PC-3 (cell line): Measurements from ENCODE around the gene RAET1E. TPM values are rescaled to one million over a fixed set of nuclear protein-coding genes. Genes with fewer than 3 reads are reported as not detected.
"Not testable (repeated sequence)": the region's sequence is repeated elsewhere in the genome, so short reads cannot be mapped to it uniquely, and the experiment has no call there.

ENCODE experiments used
- ATAC-seq: fragments of 200-7000 bp; cut with Tn5 transposase; 2 replicates; pipeline ENCODE4 v1.9.1; 2020; ENCODE audit warnings: mild to moderate bottlenecking, moderate library complexity
- BruUV-seq: library from RNA; stranded (reverse); fragments of 400-500 nt; replicated peaks from 2 replicates; lab custom pipeline; 2021; lab: Mats Ljungman, UMichigan
- CTCF ChIA-PET: fragments of 300-600 bp; sonication (Branson Sonifier 250); formaldehyde crosslinking; loops from one replicate; lab custom pipeline; 2022; ENCODE audit warnings: antibody characterized with exemption; lab: Charles Lee
- POLR2A ChIA-PET: fragments of 300-600 bp; sonication (Branson Sonifier 250); formaldehyde crosslinking; loops from one replicate; lab custom pipeline; 2022; ENCODE audit warnings: antibody characterized with exemption; ENCODE audit not compliant: unreplicated experiment; lab: Charles Lee
- DNase-seq: peaks from one replicate; pipeline ENCODE4 v3.0.0-alpha.2; 2015
- H2AFZ ChIP-seq: fragments of 300-600 bp; sonication (generic); 2 replicates; pipeline ENCODE4 v1.6.0; 2016; ENCODE audit warnings: antibody characterized with exemption, low read length
- H3F3A ChIP-seq: fragments of 300-600 bp; sonication (generic); one replicate; pipeline ENCODE4 v1.6.0; 2017; ENCODE audit warnings: antibody characterized with exemption, low read length, control low read depth, mild to moderate bottlenecking; ENCODE audit not compliant: unreplicated experiment
- H3K27ac ChIP-seq: fragments of 300-600 bp; sonication (generic); 2 replicates; pipeline ENCODE4 v1.5.1; 2016; ENCODE audit warnings: mild to moderate bottlenecking, low read length
- H3K27me3 ChIP-seq: fragments of 300-600 bp; sonication (generic); 2 replicates; pipeline ENCODE4 v1.6.1; 2016; ENCODE audit warnings: low read length, mixed read lengths
- H3K36me3 ChIP-seq: fragments of 300-600 bp; sonication (generic); 2 replicates; pipeline ENCODE4 v1.6.1; 2016; ENCODE audit warnings: low read depth, mixed run types, low read length, mixed read lengths
- H3K4me1 ChIP-seq: fragments of 300-600 bp; sonication (generic); 2 replicates; pipeline ENCODE4 v1.5.1; 2016; ENCODE audit warnings: low read length; ENCODE audit not compliant: insufficient read depth
- H3K4me2 ChIP-seq: fragments of 300-600 bp; sonication (generic); 2 replicates; pipeline ENCODE4 v1.6.0; 2016; ENCODE audit warnings: low read length
- H3K4me3 ChIP-seq: fragments of 300-600 bp; sonication (generic); 2 replicates; pipeline ENCODE4 v1.5.1; 2016; ENCODE audit warnings: mild to moderate bottlenecking, low read length, mixed read lengths
- H3K79me2 ChIP-seq: fragments of 300-600 bp; sonication (generic); 2 replicates; pipeline ENCODE4 v1.6.1; 2017; ENCODE audit warnings: low read length, mixed read lengths
- H3K9ac ChIP-seq: fragments of 300-600 bp; sonication (generic); 2 replicates; pipeline ENCODE4 v1.6.0; 2016; ENCODE audit warnings: mild to moderate bottlenecking, low read length
- H3K9me2 ChIP-seq: fragments of 300-600 bp; sonication (generic); replicated peaks from 2 replicates; pipeline ENCODE4 v1.6.1; 2016; ENCODE audit warnings: mixed run types, low read length, mixed read lengths
- H3K9me3 ChIP-seq: fragments of 300-600 bp; sonication (generic); 2 replicates; pipeline ENCODE4 v1.6.1; 2016; ENCODE audit warnings: low read length, mixed read lengths
- H4K20me1 ChIP-seq: fragments of 300-600 bp; sonication (generic); 2 replicates; pipeline ENCODE4 v1.6.1; 2016; ENCODE audit warnings: low read length, mixed read lengths
- CTCF ChIP-seq: fragments of 300-600 bp; sonication (generic); conservative IDR thresholded peaks from 2 replicates; pipeline ENCODE4 v1.5.1; 2017; ENCODE audit warnings: antibody characterized with exemption, low read depth, mild to moderate bottlenecking, low read length
- EZH2 ChIP-seq: fragments of 300-600 bp; sonication (generic); IDR thresholded peaks from one replicate; pipeline ENCODE4 v1.6.1; 2017; ENCODE audit warnings: antibody characterized with exemption, mild to moderate bottlenecking, low read length; ENCODE audit not compliant: unreplicated experiment
- EZH2phosphoT487 ChIP-seq: fragments of 300-600 bp; sonication (generic); IDR thresholded peaks from 2 replicates; pipeline ENCODE4 v1.6.1; 2018; ENCODE audit warnings: mild to moderate bottlenecking, antibody characterized with exemption, low read length, borderline replicate concordance
- intact Hi-C: fragments of 100-400 bp; cut with micrococcal nuclease; formaldehyde crosslinking; loops from 2 replicates; pipeline ENCODE4 v1.9.0; 2023
- total RNA-seq: library from RNA; depleted of rRNA; stranded (reverse); fragments of >200 nt; gene quantifications from 2 replicates; pipeline ENCODE4 v1.2.3, GENCODE V29; 2014

Gene RAET1E
- total RNA-seq, 1 experiment from 2014 or later = 0.40 TPM

GRCh38 chr6:149931501-149931900 lies 33.6 kb upstream of the RAET1E start:
- intact Hi-C loops = no loop called here
- no peaks in the 10 kb centered on the region for H4K20me1 ChIP-seq
- no peaks in the 10 kb centered on the region for H3K79me2 ChIP-seq
- H3K9me2 ChIP-seq = no peaks in the 10 kb centered on the region
- POLR2A ChIA-PET = no interaction called here
- H3K36me3 ChIP-seq = no peaks in the 10 kb centered on the region
- H3K27me3 ChIP-seq = no peaks in the 10 kb centered on the region
- CTCF ChIA-PET = no interaction called here
- no peak overlapping the region for H3K4me3 ChIP-seq
- TF ChIP-seq CTCF = no peak
- TF ChIP-seq EZH2phosphoT487 = no peak
- no peak for TF ChIP-seq EZH2
- ATAC-seq (no peak), DNase-seq (no peak)
- H3K27ac ChIP-seq = no peak overlapping the region
- no peak overlapping the region for H2AFZ ChIP-seq
- H3K9me3 ChIP-seq = no peaks in the 10 kb centered on the region
- H3K4me1 ChIP-seq = peaks cover 10% of the 10 kb centered on the region; the same call in 1 of the 2 replicates
- H3K9ac ChIP-seq = no peak overlapping the region
- BruUV-seq = no TSS peak
- no peaks in the 10 kb centered on the region for H3F3A ChIP-seq
- no peak overlapping the region for H3K4me2 ChIP-seq

DNA sequence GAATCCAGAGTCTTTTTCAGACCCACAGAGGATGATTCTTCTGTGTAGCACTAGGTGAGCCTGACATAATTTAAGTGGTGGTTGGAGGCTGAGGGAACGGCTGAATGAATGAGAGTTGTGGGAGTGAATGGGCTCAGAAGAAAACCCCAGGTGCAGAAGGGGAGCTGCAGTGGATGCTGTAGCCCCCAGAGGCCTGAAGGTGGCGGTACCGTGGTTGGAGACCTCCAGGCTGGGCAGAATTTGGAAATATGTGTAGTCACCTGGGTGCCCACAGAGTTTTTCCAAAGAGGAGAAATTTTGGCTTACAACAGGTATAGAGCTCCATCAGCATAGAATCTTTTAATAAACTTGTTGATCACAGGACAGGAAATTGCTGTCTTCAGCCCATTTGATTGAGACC lies 31.5 kb upstream of the RAET1E start:
- Histone ChIP-seq H3K27me3 (no peaks in the 10 kb centered on the region), H2AFZ (no peak overlapping the region), H3K9me2 (no peaks in the 10 kb centered on the region), H3K9me3 (no peaks in the 10 kb centered on the region), H3K4me1 (0 out of 2 replicates have a peak, but pooled peaks cover 5% of the 10 kb centered on the region), H3F3A (no peaks in the 10 kb centered on the region), H3K4me2 (no peak overlapping the region), H3K4me3 (no peak overlapping the region), H3K27ac (no peak overlapping the region), H3K9ac (no peak overlapping the region), H3K79me2 (no peaks in the 10 kb centered on the region), H4K20me1 (no peaks in the 10 kb centered on the region), H3K36me3 (no peaks in the 10 kb centered on the region; the same call in 1 of the 2 replicates)
- no peak for TF ChIP-seq EZH2phosphoT487
- TF ChIP-seq EZH2 = no peak
- TF ChIP-seq CTCF = peak; percentile 55
- ATAC-seq = no peak
- intact Hi-C loops = loop anchor here (5.0 to 10.0 kb wide), 2 partner anchors 207 to 385 kb away; partner anchors contain the start of gene PPIL4
- CTCF ChIA-PET = no interaction called here
- POLR2A ChIA-PET = no interaction called here
- DNase-seq = peak; percentile 20
- BruUV-seq = no TSS peak

- BruUV-seq, H3K79me2 ChIP-seq, POLR2A ChIA-PET, H4K20me1 ChIP-seq, H2AFZ ChIP-seq, H3K4me1 ChIP-seq, H3K9ac ChIP-seq, H3K4me3 ChIP-seq, ATAC-seq, H3K27me3 ChIP-seq, H3F3A ChIP-seq, H3K27ac ChIP-seq, DNase-seq, H3K4me2 ChIP-seq, H3K36me3 ChIP-seq, H3K9me3 ChIP-seq, H3K9me2 ChIP-seq, CTCF ChIA-PET: not testable (repeated sequence)
- intact Hi-C loops = loop anchor here (5.0 to 10.0 kb wide), 2 partner anchors 205 to 382 kb away; partner anchors contain the start of gene PPIL4
These were observed 29.1 kb upstream of the RAET1E start for GRCh38 chr6:149927025-149927424.
